Parathyroid adenoma (tissue), 2 donors: ENCODE results near the gene ERC1.

Experiments
- H2AFZ ChIP-seq: fragments of 300-600 bp; sonication (generic); one replicate; pipeline ENCODE4 v1.7.0; 2017; ENCODE audit warnings: antibody characterized with exemption, mild to moderate bottlenecking
- H3K27ac ChIP-seq: fragments of 300-600 bp; sonication (generic); one replicate; pipeline ENCODE4 v1.7.0; 2017
- H3K27me3 ChIP-seq: fragments of 300-600 bp; sonication (generic); one replicate; pipeline ENCODE4 v1.7.0; 2017; ENCODE audit warnings: low read length; ENCODE audit not compliant: control insufficient read depth, insufficient read depth
- H3K36me3 ChIP-seq: fragments of 300-600 bp; sonication (generic); one replicate; pipeline ENCODE4 v1.7.0; 2017; ENCODE audit warnings: low read length; ENCODE audit not compliant: control insufficient read depth, insufficient read depth
- H3K4me1 ChIP-seq: fragments of 300-600 bp; sonication (generic); one replicate; pipeline ENCODE4 v1.7.0; 2017; ENCODE audit warnings: control low read depth
- H3K4me2 ChIP-seq: fragments of 300-600 bp; sonication (generic); one replicate; pipeline ENCODE4 v1.7.0; 2017; ENCODE audit warnings: low read length
- H3K4me3 ChIP-seq: fragments of 300-600 bp; sonication (generic); one replicate; pipeline ENCODE4 v1.7.0; 2017; ENCODE audit warnings: low read depth, low read length
- H3K79me2 ChIP-seq: fragments of 300-600 bp; sonication (generic); one replicate; pipeline ENCODE4 v1.7.0; 2017; ENCODE audit warnings: control low read depth
- H3K9ac ChIP-seq: fragments of 300-600 bp; sonication (generic); one replicate; pipeline ENCODE4 v1.7.0; 2017; ENCODE audit warnings: mild to moderate bottlenecking
- H3K9me3 ChIP-seq: fragments of 300-600 bp; sonication (generic); one replicate; pipeline ENCODE4 v1.7.0; 2017; ENCODE audit warnings: low read length; ENCODE audit not compliant: control insufficient read depth
- CTCF ChIP-seq: fragments of 300-600 bp; sonication (generic); IDR thresholded peaks from one replicate; pipeline ENCODE4 v1.7.0; 2017; ENCODE audit warnings: antibody characterized with exemption, mild to moderate bottlenecking
- donor health status: primary hyperparathyroidism.

Gene ERC1

DNA sequence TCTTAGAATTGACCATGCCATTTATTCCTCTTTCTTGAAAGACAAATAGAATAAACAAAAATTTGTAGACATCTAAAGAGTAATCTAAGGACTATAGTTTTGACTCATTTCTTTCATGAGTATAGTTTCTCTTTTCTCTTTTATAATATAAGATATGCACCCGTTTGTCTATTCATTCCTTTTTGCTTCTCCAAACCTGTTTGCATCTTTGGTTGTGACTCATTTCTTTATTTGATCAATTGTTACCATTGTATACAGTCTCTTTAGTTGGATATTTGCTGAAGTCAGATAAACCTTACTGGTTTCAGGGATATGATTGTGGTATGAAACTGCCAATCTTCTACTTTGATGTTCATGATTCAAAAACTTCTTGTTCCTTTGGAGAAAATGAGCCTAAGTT is 334.6 kb downstream of the ERC1 start:
- H3K4me2 ChIP-seq: no peak overlapping the region

GRCh38 chr12:1326258-1326657 is 335.2 kb downstream of the ERC1 start:
- Histone ChIP-seq H3K4me1 (peaks cover 4% of the 10 kb centered on the region), H3K36me3 (no peaks in the 10 kb centered on the region), H3K27me3 (no peaks in the 10 kb centered on the region), H3K9ac (no peak overlapping the region), H3K79me2 (no peaks in the 10 kb centered on the region), H3K4me2 (no peak overlapping the region), H3K4me3 (no peak overlapping the region), H3K9me3 (no peaks in the 10 kb centered on the region), H2AFZ (no peak overlapping the region), H3K27ac (no peak overlapping the region)
- no peak for TF ChIP-seq CTCF

More for the DNA sequence above, 334.6 kb downstream of the ERC1 start:
- H3K9me3 ChIP-seq: no peaks in the 10 kb centered on the region
- no peaks in the 10 kb centered on the region for H3K27me3 ChIP-seq
- H3K4me1 ChIP-seq: peaks cover 4% of the 10 kb centered on the region
- no peak overlapping the region for H2AFZ ChIP-seq
- no peaks in the 10 kb centered on the region for H3K79me2 ChIP-seq
- H3K4me3 ChIP-seq: no peak overlapping the region
- no peak overlapping the region for H3K27ac ChIP-seq
- H3K36me3 ChIP-seq: no peaks in the 10 kb centered on the region
- no peak overlapping the region for H3K9ac ChIP-seq
- TF ChIP-seq CTCF: no peak

GRCh38 chr12:1328391-1328790 is 337.4 kb downstream of the ERC1 start:
- TF ChIP-seq CTCF: no peak
- Histone ChIP-seq H2AFZ (no peak overlapping the region), H3K9ac (no peak overlapping the region), H3K9me3 (no peaks in the 10 kb centered on the region), H3K36me3 (no peaks in the 10 kb centered on the region), H3K4me2 (no peak overlapping the region), H3K27me3 (no peaks in the 10 kb centered on the region), H3K4me3 (no peak overlapping the region), H3K79me2 (no peaks in the 10 kb centered on the region), H3K4me1 (peaks cover 4% of the 10 kb centered on the region), H3K27ac (no peak overlapping the region)

GRCh38 chr12:1329784-1330476 is 338.9 kb downstream of the ERC1 start:
- H3K27ac ChIP-seq: no peak overlapping the region
- TF ChIP-seq CTCF: no peak
- peaks cover 4% of the 10 kb centered on the region for H3K4me1 ChIP-seq
- no peak overlapping the region for H3K4me2 ChIP-seq
- H3K4me3 ChIP-seq: no peak overlapping the region
- H3K27me3 ChIP-seq: no peaks in the 10 kb centered on the region
- H3K79me2 ChIP-seq: peaks cover 7% of the 10 kb centered on the region
- no peaks in the 10 kb centered on the region for H3K36me3 ChIP-seq
- no peak overlapping the region for H3K9ac ChIP-seq
- no peak overlapping the region for H2AFZ ChIP-seq
- H3K9me3 ChIP-seq: no peaks in the 10 kb centered on the region

GRCh38 chr12:1330477-1330827 is 339.4 kb downstream of the ERC1 start:
- H3K27ac ChIP-seq: no peak overlapping the region

More at GRCh38 chr12:1330477-1330827, 339.4 kb downstream of the ERC1 start:
- Histone ChIP-seq H3K9me3 (no peaks in the 10 kb centered on the region), H3K4me3 (no peak overlapping the region), H3K4me2 (no peak overlapping the region), H2AFZ (no peak overlapping the region), H3K9ac (no peak overlapping the region), H3K4me1 (peaks cover 4% of the 10 kb centered on the region), H3K36me3 (no peaks in the 10 kb centered on the region), H3K79me2 (peaks cover 13% of the 10 kb centered on the region), H3K27me3 (no peaks in the 10 kb centered on the region)
- no peak for TF ChIP-seq CTCF
